Liver (tissue), 3 donors: ENCODE measurements around the gene SDF4.

Source experiments
- EGR1 ChIP-seq, 2 donors: IDR thresholded peaks; 2 replicates each; pipeline ENCODE4 v1.6.1; 2016 to 2018; ENCODE audit warnings: antibody characterized with exemption in 2 of 2, low read depth in 2 of 2
- GABPA ChIP-seq, 2 donors: IDR thresholded peaks in 1 of 2; conservative IDR thresholded peaks in 1 of 2; 2 replicates each; pipeline ENCODE4 v1.6.1; 2016; ENCODE audit warnings: antibody characterized with exemption in 2 of 2, mild to moderate bottlenecking in 1 of 2, moderate library complexity in 1 of 2
- MAX ChIP-seq: IDR thresholded peaks from 2 replicates; pipeline ENCODE4 v1.6.1; 2016; ENCODE audit warnings: antibody characterized with exemption
- SP1 ChIP-seq: IDR thresholded peaks from 2 replicates; pipeline ENCODE4 v1.6.1; 2018; ENCODE audit warnings: antibody characterized with exemption, mild to moderate bottlenecking
- TAF1 ChIP-seq: conservative IDR thresholded peaks from 2 replicates; pipeline ENCODE4 v1.6.1; 2016; ENCODE audit warnings: antibody characterized with exemption, mild to moderate bottlenecking
- TF ChIP-seq, protein P1 (sequence below): fragments of 150-350 bp; IDR thresholded peaks from 2 replicates; pipeline ENCODE4 v1.5.1; 2017; ENCODE audit warnings: improper control_type of control experiment, low read depth, low read length; ENCODE audit not compliant: missing input control
- donor health status: healthy.
- donor health status: healthy.

DNA sequence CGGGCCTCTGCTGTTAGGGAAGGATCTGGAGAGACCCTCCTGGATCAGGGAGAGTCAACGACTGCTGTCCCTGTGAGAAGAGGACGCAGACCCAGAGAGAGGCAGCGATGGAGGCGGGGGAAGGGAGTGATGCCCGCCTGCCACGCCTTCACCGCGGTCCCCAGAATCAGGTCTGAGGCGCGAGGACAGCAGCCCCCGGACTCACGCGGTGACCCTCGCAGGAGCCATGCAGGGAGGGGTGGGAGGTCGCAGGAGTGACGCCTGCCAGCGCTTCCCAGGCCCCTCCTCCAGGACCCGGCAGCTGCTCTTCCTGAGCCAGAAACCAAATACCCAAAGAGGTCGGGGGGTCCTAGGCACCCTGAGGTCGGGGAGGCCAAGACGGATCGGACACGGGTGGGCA, 11.6 kb downstream of the SDF4 start:
- TF ChIP-seq, protein P1, sequence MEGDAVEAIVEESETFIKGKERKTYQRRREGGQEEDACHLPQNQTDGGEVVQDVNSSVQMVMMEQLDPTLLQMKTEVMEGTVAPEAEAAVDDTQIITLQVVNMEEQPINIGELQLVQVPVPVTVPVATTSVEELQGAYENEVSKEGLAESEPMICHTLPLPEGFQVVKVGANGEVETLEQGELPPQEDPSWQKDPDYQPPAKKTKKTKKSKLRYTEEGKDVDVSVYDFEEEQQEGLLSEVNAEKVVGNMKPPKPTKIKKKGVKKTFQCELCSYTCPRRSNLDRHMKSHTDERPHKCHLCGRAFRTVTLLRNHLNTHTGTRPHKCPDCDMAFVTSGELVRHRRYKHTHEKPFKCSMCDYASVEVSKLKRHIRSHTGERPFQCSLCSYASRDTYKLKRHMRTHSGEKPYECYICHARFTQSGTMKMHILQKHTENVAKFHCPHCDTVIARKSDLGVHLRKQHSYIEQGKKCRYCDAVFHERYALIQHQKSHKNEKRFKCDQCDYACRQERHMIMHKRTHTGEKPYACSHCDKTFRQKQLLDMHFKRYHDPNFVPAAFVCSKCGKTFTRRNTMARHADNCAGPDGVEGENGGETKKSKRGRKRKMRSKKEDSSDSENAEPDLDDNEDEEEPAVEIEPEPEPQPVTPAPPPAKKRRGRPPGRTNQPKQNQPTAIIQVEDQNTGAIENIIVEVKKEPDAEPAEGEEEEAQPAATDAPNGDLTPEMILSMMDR = no peak
- TF ChIP-seq TAF1 (no peak), EGR1 (IDR thresholded peaks at IDR 0.05; ENCODE audit: low read depth in 2 of 2) (no peak), GABPA (IDR thresholded peaks at IDR 0.05 in 1 of 2, conservative IDR thresholded peaks at IDR 0.05 in 1 of 2) (no peak), MAX (no peak), SP1 (no peak)
